ENCODE measurements around the gene LRRC17.

- TF ChIP-seq, protein P1, sequence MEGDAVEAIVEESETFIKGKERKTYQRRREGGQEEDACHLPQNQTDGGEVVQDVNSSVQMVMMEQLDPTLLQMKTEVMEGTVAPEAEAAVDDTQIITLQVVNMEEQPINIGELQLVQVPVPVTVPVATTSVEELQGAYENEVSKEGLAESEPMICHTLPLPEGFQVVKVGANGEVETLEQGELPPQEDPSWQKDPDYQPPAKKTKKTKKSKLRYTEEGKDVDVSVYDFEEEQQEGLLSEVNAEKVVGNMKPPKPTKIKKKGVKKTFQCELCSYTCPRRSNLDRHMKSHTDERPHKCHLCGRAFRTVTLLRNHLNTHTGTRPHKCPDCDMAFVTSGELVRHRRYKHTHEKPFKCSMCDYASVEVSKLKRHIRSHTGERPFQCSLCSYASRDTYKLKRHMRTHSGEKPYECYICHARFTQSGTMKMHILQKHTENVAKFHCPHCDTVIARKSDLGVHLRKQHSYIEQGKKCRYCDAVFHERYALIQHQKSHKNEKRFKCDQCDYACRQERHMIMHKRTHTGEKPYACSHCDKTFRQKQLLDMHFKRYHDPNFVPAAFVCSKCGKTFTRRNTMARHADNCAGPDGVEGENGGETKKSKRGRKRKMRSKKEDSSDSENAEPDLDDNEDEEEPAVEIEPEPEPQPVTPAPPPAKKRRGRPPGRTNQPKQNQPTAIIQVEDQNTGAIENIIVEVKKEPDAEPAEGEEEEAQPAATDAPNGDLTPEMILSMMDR (conservative IDR thresholded peaks at IDR 0.05) = no peak
- no peak for TF ChIP-seq EZH2 (IDR thresholded peaks at IDR 0.05; ENCODE audit: low read depth)
These were observed 29.5 kb downstream of the LRRC17 start for GRCh38 chr7:102942181-102942866.
